HCT116 (cell line): ENCODE data around the gene NXPH1.
"Not testable (repeated sequence)": the region's sequence is repeated elsewhere in the genome, so short reads cannot be mapped to it uniquely, and the experiment has no call there.

ENCODE experiments used
- CEBPB ChIP-seq: IDR thresholded peaks from 2 replicates; pipeline ENCODE4 v1.6.1; 2012; ENCODE audit warnings: low read depth
- CTCF ChIP-seq, 3 experiments: fragments of 200-600 bp in 1 of 3; sonication (generic) in 1 of 3; IDR thresholded peaks in 2 of 3; conservative IDR thresholded peaks in 1 of 3; 2 replicates each; pipeline ENCODE4 v1.5.1; 2012 to 2017; ENCODE audit warnings: low read depth in 2 of 3, low read length in 2 of 3, antibody characterized with exemption in 1 of 3, borderline replicate concordance in 1 of 3, control low read depth in 1 of 3, mild to moderate bottlenecking in 1 of 3, mixed read lengths in 1 of 3, mixed run types in 1 of 3, moderate library complexity in 1 of 3; ENCODE audit not compliant: insufficient read depth in 1 of 3
- EGR1 ChIP-seq: IDR thresholded peaks from 2 replicates; pipeline ENCODE4 v1.6.1; 2012; ENCODE audit warnings: low read depth
- EZH2 ChIP-seq: fragments of 200-600 bp; sonication (generic); IDR thresholded peaks from 2 replicates; pipeline ENCODE4 v1.6.1; 2017; ENCODE audit warnings: antibody characterized with exemption, mixed run types
- EZH2phosphoT487 ChIP-seq: fragments of 200-600 bp; IDR thresholded peaks from 2 replicates; pipeline ENCODE4 v1.6.1; 2018; ENCODE audit warnings: antibody characterized with exemption, borderline replicate concordance
- JUND ChIP-seq: IDR thresholded peaks from 2 replicates; pipeline ENCODE4 v1.6.1; 2012
- MAX ChIP-seq: IDR thresholded peaks from 2 replicates; pipeline ENCODE4 v1.6.1; 2012
- POLR2A ChIP-seq: IDR thresholded peaks from 2 replicates; pipeline ENCODE4 v1.7.0; 2011; ENCODE audit warnings: borderline replicate concordance; ENCODE audit not compliant: insufficient read depth, insufficient read length; ENCODE audit errors: extremely low read depth
- POLR2AphosphoS5 ChIP-seq: IDR thresholded peaks from 2 replicates; pipeline ENCODE4 v1.6.1; 2011; ENCODE audit warnings: mild to moderate bottlenecking, low read depth, low read length, moderate library complexity
- RAD21 ChIP-seq: IDR thresholded peaks from 2 replicates; pipeline ENCODE4 v1.6.1; 2012; ENCODE audit warnings: low read depth, mild to moderate bottlenecking
- REST ChIP-seq: IDR thresholded peaks from 2 replicates; pipeline ENCODE4 v1.6.1; 2012; ENCODE audit warnings: low read depth
- SIN3A ChIP-seq: IDR thresholded peaks from 2 replicates; pipeline ENCODE4 v1.6.1; 2012; ENCODE audit warnings: low read depth
- TCF7L2 ChIP-seq: IDR thresholded peaks from 2 replicates; pipeline ENCODE4 v1.7.0; 2011; ENCODE audit warnings: borderline replicate concordance, inconsistent platforms; ENCODE audit not compliant: insufficient read depth, insufficient read length; ENCODE audit errors: extremely low read depth
- ZNF274 ChIP-seq: fragments of 200-500 bp; sonication (Bioruptor generic); IDR thresholded peaks from 2 replicates; pipeline ENCODE4 v1.6.1; 2014; ENCODE audit warnings: mild to moderate bottlenecking, low read depth, low read length, inconsistent platforms

GRCh38 chr7:8731756-8732155, 298.3 kb downstream of the NXPH1 start:
- not testable (repeated sequence) for TF ChIP-seq POLR2A; CTCF (IDR thresholded peaks at IDR 0.05 in 2 of 3, conservative IDR thresholded peaks at IDR 0.05 in 1 of 3; ENCODE audit: borderline replicate concordance in 1 of 3, insufficient read depth in 1 of 3, low read depth in 2 of 3, low read length in 2 of 3); ZNF274; POLR2AphosphoS5; CEBPB; REST; RAD21; EGR1; EZH2; MAX; SIN3A; EZH2phosphoT487; JUND; TCF7L2
